Suprapubic skin (tissue), 4 donors: ENCODE measurements around the gene DSCAML1.

Experiments used
- EP300 ChIP-seq: sonication (generic); formaldehyde crosslinking; IDR thresholded peaks from one replicate; pipeline ENCODE4 v1.6.1; 2017; ENCODE audit warnings: antibody characterized with exemption
- POLR2A ChIP-seq, 2 donors: fragments of 450-650 bp; IDR thresholded peaks; one replicate each; pipeline ENCODE4 v1.6.1; 2017; ENCODE audit warnings: antibody characterized with exemption in 2 of 2, mild to moderate bottlenecking in 2 of 2, moderate library complexity in 2 of 2
- POLR2AphosphoS5 ChIP-seq, 3 donors: sonication (generic); formaldehyde crosslinking; IDR thresholded peaks; one replicate each; pipeline ENCODE4 v1.6.1; 2017; ENCODE audit warnings: antibody characterized with exemption in 3 of 3
- TF ChIP-seq, protein P1 (sequence below), 2 donors: fragments of 200-600 bp in 1 of 2; fragments of 450-650 bp in 1 of 2; sonication (generic) in 1 of 2; IDR thresholded peaks; one replicate each; pipeline ENCODE4 v1.5.1; 2016 to 2019; ENCODE audit warnings: antibody characterized with exemption in 2 of 2, mild to moderate bottlenecking in 1 of 2, moderate library complexity in 1 of 2

DNA sequence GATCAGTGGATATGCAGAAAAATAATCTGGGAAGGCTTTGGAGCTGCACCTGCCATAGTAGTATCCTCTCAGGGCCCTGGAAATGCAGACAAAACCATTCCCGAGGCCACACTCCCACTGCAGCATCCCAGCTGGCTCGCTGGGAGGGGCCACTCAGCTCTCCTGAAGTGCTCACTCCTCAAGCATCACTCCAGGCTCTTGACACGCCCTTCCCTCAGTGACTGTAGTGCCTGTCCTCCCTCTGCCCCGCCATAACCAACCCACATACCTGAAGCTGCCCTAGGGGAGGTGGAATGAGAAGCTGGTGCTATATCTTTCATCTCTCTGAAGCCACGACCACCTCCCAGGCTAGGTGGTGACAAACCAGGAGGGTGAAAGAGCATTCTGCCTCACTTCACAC lies 4.8 kb downstream of the DSCAML1 start:
- TF ChIP-seq, protein P1, sequence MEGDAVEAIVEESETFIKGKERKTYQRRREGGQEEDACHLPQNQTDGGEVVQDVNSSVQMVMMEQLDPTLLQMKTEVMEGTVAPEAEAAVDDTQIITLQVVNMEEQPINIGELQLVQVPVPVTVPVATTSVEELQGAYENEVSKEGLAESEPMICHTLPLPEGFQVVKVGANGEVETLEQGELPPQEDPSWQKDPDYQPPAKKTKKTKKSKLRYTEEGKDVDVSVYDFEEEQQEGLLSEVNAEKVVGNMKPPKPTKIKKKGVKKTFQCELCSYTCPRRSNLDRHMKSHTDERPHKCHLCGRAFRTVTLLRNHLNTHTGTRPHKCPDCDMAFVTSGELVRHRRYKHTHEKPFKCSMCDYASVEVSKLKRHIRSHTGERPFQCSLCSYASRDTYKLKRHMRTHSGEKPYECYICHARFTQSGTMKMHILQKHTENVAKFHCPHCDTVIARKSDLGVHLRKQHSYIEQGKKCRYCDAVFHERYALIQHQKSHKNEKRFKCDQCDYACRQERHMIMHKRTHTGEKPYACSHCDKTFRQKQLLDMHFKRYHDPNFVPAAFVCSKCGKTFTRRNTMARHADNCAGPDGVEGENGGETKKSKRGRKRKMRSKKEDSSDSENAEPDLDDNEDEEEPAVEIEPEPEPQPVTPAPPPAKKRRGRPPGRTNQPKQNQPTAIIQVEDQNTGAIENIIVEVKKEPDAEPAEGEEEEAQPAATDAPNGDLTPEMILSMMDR (IDR thresholded peaks at IDR 0.05) = no peak
- no peak for TF ChIP-seq POLR2AphosphoS5 (IDR thresholded peaks at IDR 0.05)
- no peak for TF ChIP-seq POLR2A (IDR thresholded peaks at IDR 0.05)
- no peak for TF ChIP-seq EP300
